GM21786 (cell line): ENCODE results near the gene TPM3.
A peak's percentile ranks its signal among the peaks of the same experiment; 100 is the strongest.
"Not testable (repeated sequence)": the region's sequence is repeated elsewhere in the genome, so short reads cannot be mapped to it uniquely, and the experiment has no call there.

Experiments used
- ATAC-seq: cut with Tn5 transposase; IDR thresholded peaks from one replicate; pipeline ENCODE4 v1.9.1; 2021; ENCODE audit not compliant: unreplicated experiment

Gene TPM3

GRCh38 chr1:154191990-154192461 lies at the start of gene TPM3:
TSS of gene TPM3 (minus strand) at chr1:154192100. CDS start at chr1:154192018, 82 bp downstream.
- no peak for ATAC-seq

GRCh38 chr1:154240294-154240833 lies 48.5 kb upstream of the TPM3 start:
- no peak for ATAC-seq

- no peak for ATAC-seq
Measured at GRCh38 chr1:154239491-154239890, 47.6 kb upstream of the TPM3 start.

- ATAC-seq = no peak
Measured at GRCh38 chr1:154237880-154238506, 46.1 kb upstream of the TPM3 start.

GRCh38 chr1:154237435-154237834 lies 45.5 kb upstream of the TPM3 start:
- ATAC-seq = no peak

GRCh38 chr1:154236855-154237254 lies 45.0 kb upstream of the TPM3 start:
- no peak for ATAC-seq

- not testable (repeated sequence) for ATAC-seq
Measured at GRCh38 chr1:154233127-154233526, 41.2 kb upstream of the TPM3 start.

- not testable (repeated sequence) for ATAC-seq
Measured at GRCh38 chr1:154231112-154231511, 39.2 kb upstream of the TPM3 start.

GRCh38 chr1:154225370-154225769 lies 33.5 kb upstream of the TPM3 start:
- ATAC-seq = no peak

- no peak for ATAC-seq
Measured at GRCh38 chr1:154223621-154224020, 31.7 kb upstream of the TPM3 start.

GRCh38 chr1:154222918-154223317 lies 31.0 kb upstream of the TPM3 start:
- ATAC-seq = no peak

- no peak for ATAC-seq
Measured at GRCh38 chr1:154222518-154222917, 30.6 kb upstream of the TPM3 start.

GRCh38 chr1:154221278-154222001 lies 29.5 kb upstream of the TPM3 start:
- peak; percentile 8 for ATAC-seq

- ATAC-seq = no peak
Measured at GRCh38 chr1:154220970-154221277, 29.0 kb upstream of the TPM3 start.

- peak; percentile 93 for ATAC-seq
Measured at GRCh38 chr1:154220071-154220969, 28.4 kb upstream of the TPM3 start, which contains the start of gene UBAP2L. TSS of gene UBAP2L (plus strand) at chr1:154220955. CDS start at chr1:154225124, 4,169 bp downstream.

GRCh38 chr1:154219541-154219940 lies 27.6 kb upstream of the TPM3 start:
- no peak for ATAC-seq

GRCh38 chr1:154218545-154218944 lies 26.6 kb upstream of the TPM3 start:
- no peak for ATAC-seq

GRCh38 chr1:154213274-154213673 lies 21.4 kb upstream of the TPM3 start:
- no peak for ATAC-seq

- no peak for ATAC-seq
Measured at GRCh38 chr1:154212083-154212482, 20.2 kb upstream of the TPM3 start.

GRCh38 chr1:154208677-154209388 lies 16.9 kb upstream of the TPM3 start:
- no peak for ATAC-seq

- ATAC-seq = no peak
Measured at GRCh38 chr1:154207262-154207661, 15.4 kb upstream of the TPM3 start.
